ENCODE measurements around the gene PC.

PC gene

DNA sequence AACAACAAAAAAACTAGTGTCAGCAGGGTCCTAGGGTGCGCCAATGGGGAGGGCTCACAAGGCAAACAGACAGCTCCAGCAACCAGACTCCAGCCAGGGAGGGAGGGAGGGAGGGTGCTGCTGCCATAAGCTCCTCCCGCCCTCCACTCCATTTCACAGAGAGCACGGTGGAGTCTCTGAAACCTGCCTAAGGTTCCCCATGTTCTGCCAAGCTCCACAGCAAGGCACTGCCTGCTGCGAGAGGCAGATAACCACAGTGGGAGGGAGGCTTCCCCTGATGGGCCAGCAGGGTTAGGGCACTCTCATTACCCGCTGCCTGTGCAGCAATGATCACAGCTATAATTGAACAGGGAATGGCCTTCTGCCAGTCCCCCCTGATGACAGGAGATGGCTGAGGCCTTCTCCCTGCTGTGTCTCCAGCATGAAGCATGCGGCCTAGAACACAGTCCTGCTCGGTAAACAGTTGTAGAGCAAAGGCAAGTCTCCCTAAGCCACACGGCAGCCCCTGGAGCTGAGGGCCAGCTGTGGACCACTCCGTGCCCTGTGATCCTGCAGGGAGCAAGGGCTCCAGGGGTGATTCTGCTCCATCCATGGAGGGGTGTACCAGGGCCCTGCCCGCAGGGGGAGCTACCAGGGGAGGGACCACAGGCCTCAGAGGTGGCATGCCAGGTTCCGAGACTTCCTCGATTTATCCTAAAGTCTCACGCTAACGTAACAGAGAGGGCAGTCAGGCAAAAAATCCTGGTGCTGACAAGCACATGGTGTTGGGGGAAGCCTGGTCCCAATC is 42.9 kb downstream of the PC start:
- no peak for ATAC-seq
- TF ChIP-seq ZC3H10 (CRISPR knock-in tag; IDR thresholded peaks at IDR 0.05) (no peak), ZNF8 (CRISPR knock-in tag; IDR thresholded peaks at IDR 0.05) (no peak), ESRRG (CRISPR knock-in tag; IDR thresholded peaks at IDR 0.05) (no peak), TOX (CRISPR knock-in tag; IDR thresholded peaks at IDR 0.05; ENCODE audit: borderline replicate concordance) (no peak), ZNF70 (CRISPR knock-in tag; IDR thresholded peaks at IDR 0.05) (no peak), SNAI2 (CRISPR knock-in tag; IDR thresholded peaks at IDR 0.05) (no peak), ZFP3 (CRISPR knock-in tag; IDR thresholded peaks at IDR 0.05) (no peak), GLIS3 (CRISPR knock-in tag; IDR thresholded peaks at IDR 0.05) (no peak), PPARA (CRISPR knock-in tag; IDR thresholded peaks at IDR 0.05; ENCODE audit: borderline replicate concordance) (no peak)
- TF ChIP-seq, protein P1, sequence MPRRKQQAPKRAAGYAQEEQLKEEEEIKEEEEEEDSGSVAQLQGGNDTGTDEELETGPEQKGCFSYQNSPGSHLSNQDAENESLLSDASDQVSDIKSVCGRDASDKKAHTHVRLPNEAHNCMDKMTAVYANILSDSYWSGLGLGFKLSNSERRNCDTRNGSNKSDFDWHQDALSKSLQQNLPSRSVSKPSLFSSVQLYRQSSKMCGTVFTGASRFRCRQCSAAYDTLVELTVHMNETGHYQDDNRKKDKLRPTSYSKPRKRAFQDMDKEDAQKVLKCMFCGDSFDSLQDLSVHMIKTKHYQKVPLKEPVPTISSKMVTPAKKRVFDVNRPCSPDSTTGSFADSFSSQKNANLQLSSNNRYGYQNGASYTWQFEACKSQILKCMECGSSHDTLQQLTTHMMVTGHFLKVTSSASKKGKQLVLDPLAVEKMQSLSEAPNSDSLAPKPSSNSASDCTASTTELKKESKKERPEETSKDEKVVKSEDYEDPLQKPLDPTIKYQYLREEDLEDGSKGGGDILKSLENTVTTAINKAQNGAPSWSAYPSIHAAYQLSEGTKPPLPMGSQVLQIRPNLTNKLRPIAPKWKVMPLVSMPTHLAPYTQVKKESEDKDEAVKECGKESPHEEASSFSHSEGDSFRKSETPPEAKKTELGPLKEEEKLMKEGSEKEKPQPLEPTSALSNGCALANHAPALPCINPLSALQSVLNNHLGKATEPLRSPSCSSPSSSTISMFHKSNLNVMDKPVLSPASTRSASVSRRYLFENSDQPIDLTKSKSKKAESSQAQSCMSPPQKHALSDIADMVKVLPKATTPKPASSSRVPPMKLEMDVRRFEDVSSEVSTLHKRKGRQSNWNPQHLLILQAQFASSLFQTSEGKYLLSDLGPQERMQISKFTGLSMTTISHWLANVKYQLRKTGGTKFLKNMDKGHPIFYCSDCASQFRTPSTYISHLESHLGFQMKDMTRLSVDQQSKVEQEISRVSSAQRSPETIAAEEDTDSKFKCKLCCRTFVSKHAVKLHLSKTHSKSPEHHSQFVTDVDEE (CRISPR knock-in tag; IDR thresholded peaks at IDR 0.05) = no peak
- TF ChIP-seq, protein P2, sequence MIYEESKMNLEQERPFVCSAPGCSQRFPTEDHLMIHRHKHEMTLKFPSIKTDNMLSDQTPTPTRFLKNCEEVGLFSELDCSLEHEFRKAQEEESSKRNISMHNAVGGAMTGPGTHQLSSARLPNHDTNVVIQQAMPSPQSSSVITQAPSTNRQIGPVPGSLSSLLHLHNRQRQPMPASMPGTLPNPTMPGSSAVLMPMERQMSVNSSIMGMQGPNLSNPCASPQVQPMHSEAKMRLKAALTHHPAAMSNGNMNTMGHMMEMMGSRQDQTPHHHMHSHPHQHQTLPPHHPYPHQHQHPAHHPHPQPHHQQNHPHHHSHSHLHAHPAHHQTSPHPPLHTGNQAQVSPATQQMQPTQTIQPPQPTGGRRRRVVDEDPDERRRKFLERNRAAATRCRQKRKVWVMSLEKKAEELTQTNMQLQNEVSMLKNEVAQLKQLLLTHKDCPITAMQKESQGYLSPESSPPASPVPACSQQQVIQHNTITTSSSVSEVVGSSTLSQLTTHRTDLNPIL (CRISPR knock-in tag; IDR thresholded peaks at IDR 0.05; ENCODE audit: low read depth) = no peak
- TF ChIP-seq, protein P3, sequence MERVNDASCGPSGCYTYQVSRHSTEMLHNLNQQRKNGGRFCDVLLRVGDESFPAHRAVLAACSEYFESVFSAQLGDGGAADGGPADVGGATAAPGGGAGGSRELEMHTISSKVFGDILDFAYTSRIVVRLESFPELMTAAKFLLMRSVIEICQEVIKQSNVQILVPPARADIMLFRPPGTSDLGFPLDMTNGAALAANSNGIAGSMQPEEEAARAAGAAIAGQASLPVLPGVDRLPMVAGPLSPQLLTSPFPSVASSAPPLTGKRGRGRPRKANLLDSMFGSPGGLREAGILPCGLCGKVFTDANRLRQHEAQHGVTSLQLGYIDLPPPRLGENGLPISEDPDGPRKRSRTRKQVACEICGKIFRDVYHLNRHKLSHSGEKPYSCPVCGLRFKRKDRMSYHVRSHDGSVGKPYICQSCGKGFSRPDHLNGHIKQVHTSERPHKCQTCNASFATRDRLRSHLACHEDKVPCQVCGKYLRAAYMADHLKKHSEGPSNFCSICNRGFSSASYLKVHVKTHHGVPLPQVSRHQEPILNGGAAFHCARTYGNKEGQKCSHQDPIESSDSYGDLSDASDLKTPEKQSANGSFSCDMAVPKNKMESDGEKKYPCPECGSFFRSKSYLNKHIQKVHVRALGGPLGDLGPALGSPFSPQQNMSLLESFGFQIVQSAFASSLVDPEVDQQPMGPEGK (CRISPR knock-in tag; IDR thresholded peaks at IDR 0.05; ENCODE audit: borderline replicate concordance) = no peak
- TF ChIP-seq, protein P4, sequence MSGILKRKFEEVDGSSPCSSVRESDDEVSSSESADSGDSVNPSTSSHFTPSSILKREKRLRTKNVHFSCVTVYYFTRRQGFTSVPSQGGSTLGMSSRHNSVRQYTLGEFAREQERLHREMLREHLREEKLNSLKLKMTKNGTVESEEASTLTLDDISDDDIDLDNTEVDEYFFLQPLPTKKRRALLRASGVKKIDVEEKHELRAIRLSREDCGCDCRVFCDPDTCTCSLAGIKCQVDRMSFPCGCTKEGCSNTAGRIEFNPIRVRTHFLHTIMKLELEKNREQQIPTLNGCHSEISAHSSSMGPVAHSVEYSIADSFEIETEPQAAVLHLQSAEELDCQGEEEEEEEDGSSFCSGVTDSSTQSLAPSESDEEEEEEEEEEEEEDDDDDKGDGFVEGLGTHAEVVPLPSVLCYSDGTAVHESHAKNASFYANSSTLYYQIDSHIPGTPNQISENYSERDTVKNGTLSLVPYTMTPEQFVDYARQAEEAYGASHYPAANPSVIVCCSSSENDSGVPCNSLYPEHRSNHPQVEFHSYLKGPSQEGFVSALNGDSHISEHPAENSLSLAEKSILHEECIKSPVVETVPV (CRISPR knock-in tag; IDR thresholded peaks at IDR 0.05) = no peak

DNA sequence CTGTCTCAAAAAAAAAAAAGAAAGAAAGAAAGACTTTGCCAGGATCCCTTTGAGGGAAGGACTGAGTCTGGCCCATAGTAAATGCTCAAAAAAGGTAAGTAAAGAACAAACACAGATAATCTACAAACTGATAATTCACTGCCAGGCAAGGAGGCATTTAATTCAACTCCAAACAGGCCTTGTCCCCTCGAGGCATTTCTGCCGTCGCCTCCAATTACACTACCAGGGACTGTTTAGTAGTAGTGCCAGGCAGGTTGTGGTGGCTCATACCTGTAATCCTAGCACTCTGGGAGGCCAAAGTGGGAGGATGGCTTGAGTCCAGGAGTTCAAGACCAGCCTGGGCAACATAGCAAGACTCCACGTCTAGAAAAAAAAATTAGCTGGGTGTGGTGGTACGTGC is 43.7 kb downstream of the PC start:
- ATAC-seq = no peak
- TF ChIP-seq TCF4 (CRISPR knock-in tag; IDR thresholded peaks at IDR 0.05; ENCODE audit: borderline replicate concordance) (no peak), TOX (CRISPR knock-in tag; IDR thresholded peaks at IDR 0.05; ENCODE audit: borderline replicate concordance) (no peak), ZNF70 (CRISPR knock-in tag; IDR thresholded peaks at IDR 0.05) (no peak), OSR1 (CRISPR knock-in tag; IDR thresholded peaks at IDR 0.05) (no peak), PPARA (CRISPR knock-in tag; IDR thresholded peaks at IDR 0.05; ENCODE audit: borderline replicate concordance) (no peak), ESRRG (CRISPR knock-in tag; IDR thresholded peaks at IDR 0.05) (no peak)
- TF ChIP-seq, protein P4 (CRISPR knock-in tag; IDR thresholded peaks at IDR 0.05) = no peak
- TF ChIP-seq, protein P2 (CRISPR knock-in tag; IDR thresholded peaks at IDR 0.05; ENCODE audit: low read depth) = no peak

DNA sequence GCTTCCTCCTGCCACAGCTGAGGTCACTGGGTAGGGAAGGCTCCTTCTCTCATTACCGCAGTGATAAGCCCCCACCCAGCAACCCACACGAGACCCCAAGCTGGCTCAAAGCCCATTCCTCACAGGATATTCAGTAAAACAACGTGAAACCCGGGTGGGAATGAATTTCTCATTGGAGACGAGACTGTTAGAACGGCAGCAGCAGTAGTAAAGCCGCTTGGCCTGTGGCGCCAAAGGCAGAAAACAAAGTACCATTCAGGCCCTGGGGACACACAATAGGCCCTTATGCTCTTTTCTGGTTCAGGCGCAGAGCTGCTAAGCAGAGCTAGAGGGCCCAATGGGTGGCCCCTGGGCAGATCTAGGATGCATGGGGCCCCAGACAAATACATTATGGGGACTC is 45.3 kb downstream of the PC start:
- no peak for ATAC-seq
- no peak for TF ChIP-seq RARB (CRISPR knock-in tag; IDR thresholded peaks at IDR 0.05)
- TF ChIP-seq PPARA (CRISPR knock-in tag; IDR thresholded peaks at IDR 0.05; ENCODE audit: borderline replicate concordance) = no peak
- no peak for TF ChIP-seq ZFP3 (CRISPR knock-in tag; IDR thresholded peaks at IDR 0.05)
- TF ChIP-seq ISL1 (CRISPR knock-in tag; IDR thresholded peaks at IDR 0.05) = no peak
- no peak for TF ChIP-seq ARNTL (CRISPR knock-in tag; IDR thresholded peaks at IDR 0.05; ENCODE audit: borderline replicate concordance, low read depth)
- TF ChIP-seq, protein P2 (CRISPR knock-in tag; IDR thresholded peaks at IDR 0.05; ENCODE audit: low read depth) = no peak
- TF ChIP-seq, protein P4 (CRISPR knock-in tag; IDR thresholded peaks at IDR 0.05) = no peak
- TF ChIP-seq OSR1 (CRISPR knock-in tag; IDR thresholded peaks at IDR 0.05) = no peak
- TF ChIP-seq ZNF8 (CRISPR knock-in tag; IDR thresholded peaks at IDR 0.05) = no peak
- TF ChIP-seq, protein P1 (CRISPR knock-in tag; IDR thresholded peaks at IDR 0.05) = no peak
